Ovary (tissue), 9 donors: ENCODE results near the gene SGK1. TPM values are rescaled to one million over a fixed set of nuclear protein-coding genes. Genes with fewer than 3 reads are reported as not detected.

Experiments
- DNase-seq, 5 donors: peaks; one replicate each; pipeline ENCODE4 v3.0.0-alpha.2; 2019 to 2020
- H3K27ac ChIP-seq, 2 donors: fragments of 200-600 bp; one replicate each; pipeline versions ENCODE4 v1.5.1 to v1.8.0; 2019 to 2022
- H3K27me3 ChIP-seq: fragments of 200-600 bp; one replicate; pipeline ENCODE4 v1.8.0; 2022
- H3K36me3 ChIP-seq: fragments of 200-600 bp; sonication (generic); one replicate; pipeline ENCODE4 v1.5.1; 2019
- H3K4me1 ChIP-seq: one replicate; pipeline ENCODE4 v1.8.1; 2013; ENCODE audit warnings: mild to moderate bottlenecking, moderate library complexity; ENCODE audit not compliant: insufficient read depth
- H3K4me3 ChIP-seq: fragments of 200-600 bp; sonication (generic); one replicate; pipeline ENCODE4 v1.5.1; 2017
- H3K9me3 ChIP-seq, 2 donors: fragments of 200-600 bp in 1 of 2; sonication (generic) in 1 of 2; one replicate each; pipeline versions ENCODE4 v1.5.1 to v1.8.1; 2013 to 2019; ENCODE audit warnings: mild to moderate bottlenecking in 1 of 2, moderate library complexity in 1 of 2
- EP300 ChIP-seq: sonication (generic); formaldehyde crosslinking; IDR thresholded peaks from one replicate; pipeline ENCODE4 v1.6.1; 2017; ENCODE audit warnings: antibody characterized with exemption
- POLR2A ChIP-seq: fragments of 450-650 bp; IDR thresholded peaks from one replicate; pipeline ENCODE4 v1.6.1; 2017; ENCODE audit warnings: antibody characterized with exemption, mild to moderate bottlenecking, moderate library complexity
- WGBS, 3 donors: extraction: QIAGEN DNeasy Blood & Tissue Kit in 1 of 3; methylation state at CpG; one replicate each; pipeline versions ENCODE4 v1.1.5 to v1.1.7; 2013 to 2017; 5-methylcytosine and 5-hydroxymethylcytosine counted together
- intact Hi-C, 4 donors: fragments of 100-400 bp; cut with DNase I; formaldehyde crosslinking; loops; one replicate each; pipeline versions ENCODE4 v1.11.0 to v1.15.1; 2022 to 2023
- polyA plus RNA-seq, 2 donors: library from polyadenylated mRNA; stranded (reverse); fragments of 200-250 nt in 1 of 2; fragments of 350-450 nt in 1 of 2; fragmentation: Illumina TruSeq in 1 of 2; extraction: RNeasy Lipid Tissue Mini Kit (QIAGEN cat#74804) in 1 of 2; gene quantifications; one replicate each; pipeline ENCODE4 v1.2.3, GENCODE V29; 2013 to 2014
- total RNA-seq, 7 donors: library from RNA; depleted of rRNA in 2 of 7; stranded (reverse); fragments of >200 nt in 2 of 7; fragmentation: NEBNext Ultra II Directional in 3 of 7; extraction: Animal tissue kit (Norgen Biotek cat#: 25700) in 3 of 7; gene quantifications; one replicate each; pipeline versions ENCODE4 v1.1.0 to v1.2.4, GENCODE V29; 2016 to 2023
- TF ChIP-seq, protein P1 (sequence below), 3 donors: fragments of 450-650 bp in 2 of 3; fragments of 200-600 bp in 1 of 3; IDR thresholded peaks; one replicate each; pipeline versions ENCODE4 v1.5.1 to v1.8.0; 2016 to 2022; ENCODE audit warnings: antibody characterized with exemption in 3 of 3, mild to moderate bottlenecking in 1 of 3
- donor health status: DM: no; HTN: no; CAD: no; lungs with moderate emphysema.
- donor health status: DM: no; HTN: no; CAD: no.
- donor health status: Bipolar disorder and iron deficiency.
- donor health status: DM: yes; HTN: yes; CAD: no.
- donor health status: DM: no; HTN: no; CAD: no.
- donor health status: DM: yes; HTN: yes; CAD: no.

Gene SGK1
- total and polyA plus RNA-seq, 9 donors: 124 to 610 (median 174) TPM

DNA sequence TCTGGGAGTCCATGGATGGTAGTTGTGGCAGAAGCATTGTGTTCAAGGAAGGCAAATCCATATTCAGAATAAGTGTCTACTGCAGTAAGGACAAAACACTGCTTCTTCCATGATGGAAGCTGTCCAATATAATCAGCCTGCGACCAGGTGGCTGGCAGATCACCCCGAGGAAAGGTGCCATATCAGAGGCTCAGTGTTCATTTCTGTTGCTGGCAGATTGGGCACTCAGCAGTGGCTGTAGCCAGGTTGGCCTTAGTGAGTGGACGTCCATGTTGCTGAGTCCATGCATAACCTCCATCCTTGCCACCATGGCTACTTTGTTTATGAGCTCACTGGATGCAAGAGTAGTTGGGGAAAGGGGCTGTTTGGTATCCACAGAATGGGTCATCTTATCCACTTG, 130.2 kb downstream of the SGK1 start:
- intact Hi-C loops: loop anchor here in 1 of 4 donors (10.0 kb wide), 1 partner anchor 47 kb away; no protein-coding TSS in a partner anchor
- no peak for DNase-seq
- 89 to 94% (median 91%) methylated on average over 3 of the region's 3 CpGs for whole genome bisulfite sequencing, 3 donors
- no peaks in the 10 kb centered on the region for H3K27me3 ChIP-seq
- H3K27ac ChIP-seq: no peak overlapping the region
- H3K36me3 ChIP-seq: no peaks in the 10 kb centered on the region
- TF ChIP-seq POLR2A (no peak), EP300 (no peak)
- TF ChIP-seq, protein P1, sequence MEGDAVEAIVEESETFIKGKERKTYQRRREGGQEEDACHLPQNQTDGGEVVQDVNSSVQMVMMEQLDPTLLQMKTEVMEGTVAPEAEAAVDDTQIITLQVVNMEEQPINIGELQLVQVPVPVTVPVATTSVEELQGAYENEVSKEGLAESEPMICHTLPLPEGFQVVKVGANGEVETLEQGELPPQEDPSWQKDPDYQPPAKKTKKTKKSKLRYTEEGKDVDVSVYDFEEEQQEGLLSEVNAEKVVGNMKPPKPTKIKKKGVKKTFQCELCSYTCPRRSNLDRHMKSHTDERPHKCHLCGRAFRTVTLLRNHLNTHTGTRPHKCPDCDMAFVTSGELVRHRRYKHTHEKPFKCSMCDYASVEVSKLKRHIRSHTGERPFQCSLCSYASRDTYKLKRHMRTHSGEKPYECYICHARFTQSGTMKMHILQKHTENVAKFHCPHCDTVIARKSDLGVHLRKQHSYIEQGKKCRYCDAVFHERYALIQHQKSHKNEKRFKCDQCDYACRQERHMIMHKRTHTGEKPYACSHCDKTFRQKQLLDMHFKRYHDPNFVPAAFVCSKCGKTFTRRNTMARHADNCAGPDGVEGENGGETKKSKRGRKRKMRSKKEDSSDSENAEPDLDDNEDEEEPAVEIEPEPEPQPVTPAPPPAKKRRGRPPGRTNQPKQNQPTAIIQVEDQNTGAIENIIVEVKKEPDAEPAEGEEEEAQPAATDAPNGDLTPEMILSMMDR (IDR thresholded peaks at IDR 0.05): no peak
- H3K4me3 ChIP-seq: no peak overlapping the region
- H3K4me1 ChIP-seq: peaks cover 3% of the 10 kb centered on the region
- no peaks in the 10 kb centered on the region for H3K9me3 ChIP-seq

DNA sequence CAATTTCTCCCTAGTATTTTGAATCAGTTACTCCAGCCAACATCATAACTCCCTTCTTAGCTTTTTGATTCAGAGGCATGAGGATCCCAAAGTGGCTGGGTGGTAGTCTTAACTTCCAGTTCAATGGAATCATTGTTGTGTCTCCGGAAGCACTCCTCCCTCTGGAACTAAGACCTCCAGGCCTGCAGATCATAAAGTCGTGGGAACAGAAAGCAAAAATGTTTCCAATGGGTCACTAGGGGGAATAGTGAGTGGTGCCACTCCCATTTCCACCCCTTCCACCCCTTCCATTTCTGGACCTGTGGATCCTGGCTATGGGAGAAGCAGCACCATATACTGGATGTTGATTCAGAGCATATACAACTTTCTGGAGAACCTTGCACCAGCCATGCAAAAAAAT, 130.8 kb downstream of the SGK1 start:
- no peak for DNase-seq
- Histone ChIP-seq H3K4me1 (peaks cover 2% of the 10 kb centered on the region), H3K27me3 (no peaks in the 10 kb centered on the region), H3K36me3 (no peaks in the 10 kb centered on the region), H3K4me3 (no peak overlapping the region), H3K27ac (no peak overlapping the region), H3K9me3 (no peaks in the 10 kb centered on the region)
- no peak for TF ChIP-seq POLR2A
- TF ChIP-seq, protein P1 (IDR thresholded peaks at IDR 0.05): no peak
- TF ChIP-seq EP300: no peak
- intact Hi-C loops: loop anchor here in 1 of 4 donors (10.0 kb wide), 1 partner anchor 48 kb away; no protein-coding TSS in a partner anchor
- WGBS, 3 donors: 41 to 47% (median 44%) methylated on average over 2 of the region's 2 CpGs

DNA sequence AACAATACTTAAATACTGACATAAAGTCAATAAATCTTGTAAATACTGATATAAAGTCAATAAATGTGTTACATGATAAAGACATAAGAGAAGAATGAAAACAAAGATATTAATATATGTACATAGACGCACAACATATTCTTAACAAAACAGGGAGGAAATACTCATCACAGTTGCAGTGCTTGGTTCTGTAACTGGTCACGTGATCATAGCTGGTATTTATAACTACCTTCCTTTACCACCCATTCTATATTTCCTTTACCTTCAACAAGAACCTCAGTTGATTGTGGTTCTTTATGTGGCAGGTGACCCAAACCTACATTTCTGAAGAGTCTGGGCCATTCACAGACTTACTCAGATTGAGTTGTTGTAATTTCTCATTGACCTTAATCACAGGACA, 131.6 kb downstream of the SGK1 start:
- H3K4me1 ChIP-seq: peaks cover 2% of the 10 kb centered on the region
- intact Hi-C loops: loop anchor here in 1 of 4 donors (10.0 kb wide), 1 partner anchor 48 kb away; no protein-coding TSS in a partner anchor
- DNase-seq: no peak
- H3K27me3 ChIP-seq: no peaks in the 10 kb centered on the region
- no peaks in the 10 kb centered on the region for H3K9me3 ChIP-seq
- H3K27ac ChIP-seq: no peak overlapping the region
- H3K36me3 ChIP-seq: no peaks in the 10 kb centered on the region
- H3K4me3 ChIP-seq: no peak overlapping the region
- 91 to 96% (median 91%) methylated on average over 2 of the region's 2 CpGs for WGBS, 3 donors
- no peak for TF ChIP-seq POLR2A
- TF ChIP-seq EP300: no peak
- TF ChIP-seq, protein P1 (IDR thresholded peaks at IDR 0.05): no peak

DNA sequence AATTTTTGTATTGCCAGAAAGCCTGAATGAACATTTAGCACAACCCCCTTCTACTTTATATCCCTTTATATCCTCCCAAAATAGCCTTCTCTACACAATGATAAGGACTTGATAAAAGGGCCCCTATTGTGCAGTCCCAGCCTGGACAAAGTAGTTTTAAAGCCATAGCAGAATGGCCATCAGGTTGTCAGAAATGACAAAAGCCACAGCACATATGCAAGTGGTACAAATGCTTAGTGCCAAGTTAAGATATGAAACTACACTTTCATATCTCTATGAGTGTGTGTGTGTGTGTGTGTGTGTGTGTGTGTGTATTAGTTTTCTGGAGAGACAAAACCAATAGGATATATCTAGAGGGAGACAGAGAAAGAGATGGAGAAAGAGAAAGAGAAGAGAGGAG, 132.6 kb downstream of the SGK1 start:
- no peaks in the 10 kb centered on the region for H3K9me3 ChIP-seq
- H3K4me1 ChIP-seq: peaks cover 2% of the 10 kb centered on the region
- no peak overlapping the region for H3K4me3 ChIP-seq
- no peaks in the 10 kb centered on the region for H3K36me3 ChIP-seq
- no peak overlapping the region for H3K27ac ChIP-seq
- no peak for DNase-seq
- intact Hi-C loops: loop anchor here in 1 of 4 donors (10.0 kb wide), 1 partner anchor 50 kb away; no protein-coding TSS in a partner anchor
- TF ChIP-seq POLR2A: no peak
- TF ChIP-seq, protein P1 (IDR thresholded peaks at IDR 0.05): no peak
- no peak for TF ChIP-seq EP300
- H3K27me3 ChIP-seq: no peaks in the 10 kb centered on the region
